NCI-H146 (cell line): Measurements from ENCODE around the gene POU3F1.

Source experiments
- DNase-seq: peaks from one replicate; lab custom pipeline; 2025; lab: John Stamatoyannopoulos, UW

POU3F1 gene

GRCh38 chr1:38046333-38046883, at the start of gene POU3F1:
TSS of gene POU3F1 (minus strand) at chr1:38046793. CDS start at chr1:38046743, 50 bp downstream.
- peak; percentile 52 for DNase-seq

GRCh38 chr1:38095454-38095931, 48.9 kb upstream of the POU3F1 start:
- no peak for DNase-seq

- DNase-seq, result no peak
Measured at GRCh38 chr1:38094711-38095290, 48.2 kb upstream of the POU3F1 start.

- peak; percentile 32 for DNase-seq
Measured at GRCh38 chr1:38093569-38094520, 47.3 kb upstream of the POU3F1 start.

GRCh38 chr1:38092256-38092655, 45.7 kb upstream of the POU3F1 start:
- DNase-seq, result no peak

- DNase-seq, result no peak
Measured at GRCh38 chr1:38090796-38091195, 44.2 kb upstream of the POU3F1 start.

GRCh38 chr1:38089712-38090360, 43.2 kb upstream of the POU3F1 start:
- no peak for DNase-seq

- no peak for DNase-seq
Measured at GRCh38 chr1:38088791-38089190, 42.2 kb upstream of the POU3F1 start.

GRCh38 chr1:38088366-38088765, 41.8 kb upstream of the POU3F1 start:
- peak; percentile 54 for DNase-seq

- DNase-seq, result no peak
Measured at GRCh38 chr1:38087676-38088075, 41.1 kb upstream of the POU3F1 start.

- DNase-seq, result no peak
Measured at GRCh38 chr1:38085666-38086330, 39.2 kb upstream of the POU3F1 start.

GRCh38 chr1:38084700-38085099, 38.1 kb upstream of the POU3F1 start:
- no peak for DNase-seq

GRCh38 chr1:38084113-38084512, 37.5 kb upstream of the POU3F1 start:
- no peak for DNase-seq

- peak; percentile 98 for DNase-seq
Measured at GRCh38 chr1:38083541-38083940, 36.9 kb upstream of the POU3F1 start.

GRCh38 chr1:38082769-38083263, 36.2 kb upstream of the POU3F1 start:
- DNase-seq, result peak; percentile 51

GRCh38 chr1:38079019-38079418, 32.4 kb upstream of the POU3F1 start:
- no peak for DNase-seq

GRCh38 chr1:38077523-38078147, 31.0 kb upstream of the POU3F1 start:
- DNase-seq, result no peak

GRCh38 chr1:38076455-38076854, 29.9 kb upstream of the POU3F1 start:
- peak; percentile 66 for DNase-seq

GRCh38 chr1:38076038-38076437, 29.4 kb upstream of the POU3F1 start:
- DNase-seq, result no peak

GRCh38 chr1:38075191-38075590, 28.6 kb upstream of the POU3F1 start:
- DNase-seq, result no peak

- no peak for DNase-seq
Measured at GRCh38 chr1:38074302-38074677, 27.7 kb upstream of the POU3F1 start.
